ENCODE data around the gene ZGPAT.

DNA sequence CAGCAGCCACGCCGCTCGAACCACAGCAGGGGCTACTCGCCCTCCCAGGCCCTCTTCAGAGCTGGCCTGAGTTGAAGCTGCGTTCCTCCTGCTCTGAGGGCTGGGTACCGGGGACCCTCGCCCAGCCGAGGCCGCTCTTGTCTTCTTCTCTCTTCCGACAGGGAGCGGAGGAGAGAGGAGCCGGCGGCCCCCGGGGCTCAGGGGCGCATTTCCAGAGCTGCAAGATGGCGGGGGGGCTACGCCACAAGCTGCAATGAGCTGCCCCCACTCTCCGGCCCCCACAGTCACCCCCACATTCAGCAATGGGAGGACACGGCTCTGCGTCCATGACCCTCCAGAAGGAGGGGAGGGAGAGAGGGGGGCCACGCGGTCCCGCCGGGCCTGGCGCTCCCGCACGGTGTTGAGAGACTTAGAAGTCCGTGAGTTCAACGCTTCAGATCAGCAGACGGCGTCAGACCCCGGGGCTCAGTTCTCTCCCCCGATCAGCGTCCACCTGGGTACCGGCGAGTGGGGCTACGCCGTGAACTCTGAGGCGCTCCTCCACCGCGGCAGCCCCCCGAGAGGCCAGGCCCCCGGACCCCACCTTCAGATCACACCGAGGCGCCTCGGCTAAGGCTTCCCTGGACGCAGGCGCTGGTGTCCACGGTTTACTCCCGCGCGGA is 63.3 kb downstream of the ZGPAT start:
- TF ChIP-seq, protein P1, sequence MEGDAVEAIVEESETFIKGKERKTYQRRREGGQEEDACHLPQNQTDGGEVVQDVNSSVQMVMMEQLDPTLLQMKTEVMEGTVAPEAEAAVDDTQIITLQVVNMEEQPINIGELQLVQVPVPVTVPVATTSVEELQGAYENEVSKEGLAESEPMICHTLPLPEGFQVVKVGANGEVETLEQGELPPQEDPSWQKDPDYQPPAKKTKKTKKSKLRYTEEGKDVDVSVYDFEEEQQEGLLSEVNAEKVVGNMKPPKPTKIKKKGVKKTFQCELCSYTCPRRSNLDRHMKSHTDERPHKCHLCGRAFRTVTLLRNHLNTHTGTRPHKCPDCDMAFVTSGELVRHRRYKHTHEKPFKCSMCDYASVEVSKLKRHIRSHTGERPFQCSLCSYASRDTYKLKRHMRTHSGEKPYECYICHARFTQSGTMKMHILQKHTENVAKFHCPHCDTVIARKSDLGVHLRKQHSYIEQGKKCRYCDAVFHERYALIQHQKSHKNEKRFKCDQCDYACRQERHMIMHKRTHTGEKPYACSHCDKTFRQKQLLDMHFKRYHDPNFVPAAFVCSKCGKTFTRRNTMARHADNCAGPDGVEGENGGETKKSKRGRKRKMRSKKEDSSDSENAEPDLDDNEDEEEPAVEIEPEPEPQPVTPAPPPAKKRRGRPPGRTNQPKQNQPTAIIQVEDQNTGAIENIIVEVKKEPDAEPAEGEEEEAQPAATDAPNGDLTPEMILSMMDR (IDR thresholded peaks at IDR 0.05; ENCODE audit: poor library complexity, severe bottlenecking), result no peak
- no peak for TF ChIP-seq EP300 (conservative IDR thresholded peaks at IDR 0.05; ENCODE audit: poor library complexity, severe bottlenecking)
- TF ChIP-seq RAD21 (conservative IDR thresholded peaks at IDR 0.05), result no peak
- no peak for TF ChIP-seq EZH2 (IDR thresholded peaks at IDR 0.05; ENCODE audit: borderline replicate concordance, insufficient read depth, low read length, poor library complexity, severe bottlenecking)
- TF ChIP-seq POLR2AphosphoS5 (IDR thresholded peaks at IDR 0.05), result no peak
- no peak for TF ChIP-seq SMC3 (conservative IDR thresholded peaks at IDR 0.05; ENCODE audit: poor library complexity)
- TF ChIP-seq, protein P2, sequence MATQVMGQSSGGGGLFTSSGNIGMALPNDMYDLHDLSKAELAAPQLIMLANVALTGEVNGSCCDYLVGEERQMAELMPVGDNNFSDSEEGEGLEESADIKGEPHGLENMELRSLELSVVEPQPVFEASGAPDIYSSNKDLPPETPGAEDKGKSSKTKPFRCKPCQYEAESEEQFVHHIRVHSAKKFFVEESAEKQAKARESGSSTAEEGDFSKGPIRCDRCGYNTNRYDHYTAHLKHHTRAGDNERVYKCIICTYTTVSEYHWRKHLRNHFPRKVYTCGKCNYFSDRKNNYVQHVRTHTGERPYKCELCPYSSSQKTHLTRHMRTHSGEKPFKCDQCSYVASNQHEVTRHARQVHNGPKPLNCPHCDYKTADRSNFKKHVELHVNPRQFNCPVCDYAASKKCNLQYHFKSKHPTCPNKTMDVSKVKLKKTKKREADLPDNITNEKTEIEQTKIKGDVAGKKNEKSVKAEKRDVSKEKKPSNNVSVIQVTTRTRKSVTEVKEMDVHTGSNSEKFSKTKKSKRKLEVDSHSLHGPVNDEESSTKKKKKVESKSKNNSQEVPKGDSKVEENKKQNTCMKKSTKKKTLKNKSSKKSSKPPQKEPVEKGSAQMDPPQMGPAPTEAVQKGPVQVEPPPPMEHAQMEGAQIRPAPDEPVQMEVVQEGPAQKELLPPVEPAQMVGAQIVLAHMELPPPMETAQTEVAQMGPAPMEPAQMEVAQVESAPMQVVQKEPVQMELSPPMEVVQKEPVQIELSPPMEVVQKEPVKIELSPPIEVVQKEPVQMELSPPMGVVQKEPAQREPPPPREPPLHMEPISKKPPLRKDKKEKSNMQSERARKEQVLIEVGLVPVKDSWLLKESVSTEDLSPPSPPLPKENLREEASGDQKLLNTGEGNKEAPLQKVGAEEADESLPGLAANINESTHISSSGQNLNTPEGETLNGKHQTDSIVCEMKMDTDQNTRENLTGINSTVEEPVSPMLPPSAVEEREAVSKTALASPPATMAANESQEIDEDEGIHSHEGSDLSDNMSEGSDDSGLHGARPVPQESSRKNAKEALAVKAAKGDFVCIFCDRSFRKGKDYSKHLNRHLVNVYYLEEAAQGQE (IDR thresholded peaks at IDR 0.05; ENCODE audit: borderline replicate concordance), result no peak
- no peak for TF ChIP-seq TAF1 (IDR thresholded peaks at IDR 0.05; ENCODE audit: low read depth)
- no peak for TF ChIP-seq MXI1 (conservative IDR thresholded peaks at IDR 0.05; ENCODE audit: poor library complexity, severe bottlenecking)
